Activated CD8-positive, alpha-beta memory T cell treated with anti-CD3 and anti-CD28 coated beads for 36 hours (primary cell): ENCODE measurements around the gene SLC1A2. TPM values are rescaled to one million over a fixed set of nuclear protein-coding genes. Genes with fewer than 3 reads are reported as not detected.

Source experiments
- CTCF ChIA-PET: fragments of 350-600 bp; sonication (Branson Sonifier 250); formaldehyde crosslinking; loops from one replicate; lab custom pipeline; 2021; ENCODE audit warnings: antibody characterized with exemption; lab: Charles Lee
- POLR2A ChIA-PET: fragments of 350-600 bp; sonication (Branson Sonifier 250); formaldehyde crosslinking; loops from one replicate; lab custom pipeline; 2021; ENCODE audit warnings: antibody characterized with exemption; lab: Charles Lee
- total RNA-seq, 2 experiments: library from RNA; stranded (reverse); gene quantifications; one replicate each; pipeline ENCODE4 v1.2.3, GENCODE V29; 2021

The SLC1A2 gene
- total RNA-seq, 2 experiments from 2014 or later = not detected

DNA sequence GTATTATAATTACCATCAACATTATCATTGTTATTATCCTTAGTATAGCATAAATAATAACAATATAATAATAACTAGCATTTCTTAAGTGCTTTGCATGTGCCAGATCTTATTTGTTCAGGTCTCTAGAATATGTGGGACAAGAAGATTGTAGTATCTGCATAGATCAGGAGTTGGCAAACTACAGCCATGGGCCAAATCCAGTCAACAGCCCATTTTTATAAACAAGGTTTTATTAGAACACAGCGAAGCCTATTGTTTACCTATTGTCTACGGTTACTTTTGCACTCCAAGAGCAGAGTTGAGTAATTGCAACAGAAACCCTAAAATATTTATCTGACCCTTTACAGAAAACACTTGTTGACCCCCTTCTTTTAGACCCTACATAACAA lies 81.4 kb downstream of the SLC1A2 start:
- ChIA-PET CTCF (no interaction called here), POLR2A (interaction anchor here (1.0 kb wide), 1 partner anchor 192 kb away, joined by 3 read pairs; no protein-coding TSS in a partner anchor)

DNA sequence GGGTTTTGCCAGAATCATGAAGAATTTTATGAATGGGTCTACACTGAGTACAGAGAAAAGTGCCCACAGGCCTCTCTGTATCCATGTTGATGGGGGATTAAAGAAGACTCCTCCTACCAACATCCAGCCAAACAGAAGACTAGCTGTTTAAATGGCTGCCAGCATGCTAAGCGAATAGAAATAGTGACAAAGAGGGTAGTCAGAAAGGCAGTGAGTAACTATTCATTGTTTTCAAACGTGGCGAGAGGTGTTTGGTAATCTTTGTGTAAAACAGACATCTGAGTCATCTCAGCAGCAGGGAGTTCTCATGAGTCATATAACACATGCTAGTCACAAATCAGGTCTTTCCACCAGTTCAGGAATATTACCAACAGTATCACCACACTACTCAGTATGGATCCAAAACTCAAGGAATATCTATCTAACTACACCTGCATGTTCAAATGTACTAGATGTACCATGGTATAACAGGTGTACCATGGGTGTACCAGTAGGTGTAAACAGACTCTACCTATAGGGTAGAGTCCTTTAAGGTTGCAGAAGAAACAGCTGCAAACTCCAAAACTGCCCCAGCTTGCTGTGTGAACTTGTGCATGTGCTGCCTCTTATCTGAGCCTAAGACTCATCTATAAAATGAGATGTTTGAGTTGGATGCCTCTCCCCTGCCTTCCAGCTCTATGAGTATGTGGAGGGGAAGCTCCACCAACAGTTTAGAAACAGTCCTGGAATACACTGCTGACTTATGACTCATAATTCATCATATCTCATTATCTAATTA lies 82.0 kb downstream of the SLC1A2 start:
- ChIA-PET CTCF (interaction anchor here (1.0 kb wide), 1 partner anchor 31 kb away, joined by 3 read pairs; no protein-coding TSS in a partner anchor), POLR2A (interaction anchor here (1.0 to 1.3 kb wide), 2 partner anchors 183 to 192 kb away, joined by 3 to 4 read pairs; no protein-coding TSS in a partner anchor)

DNA sequence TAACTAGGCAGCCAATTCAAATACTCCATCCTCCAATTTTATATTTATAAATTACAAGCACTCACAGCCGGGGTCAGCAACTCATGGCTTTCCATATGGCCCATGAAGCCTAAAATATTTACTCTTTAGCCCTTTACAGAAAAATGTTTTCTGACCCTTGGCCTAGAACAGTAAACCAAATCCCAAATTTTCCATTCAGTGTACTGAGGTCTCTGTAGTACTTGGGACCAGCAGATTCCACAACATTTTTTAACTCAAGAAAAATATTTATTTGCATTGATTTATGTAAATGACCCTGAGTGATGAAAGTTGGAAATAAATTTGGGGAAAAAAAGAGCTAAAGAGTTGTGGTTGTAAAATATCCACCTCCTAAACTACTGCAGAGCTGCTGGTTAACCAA lies 82.6 kb downstream of the SLC1A2 start:
- CTCF ChIA-PET = interaction anchor here (1.0 kb wide), 1 partner anchor 31 kb away, joined by 3 read pairs; no protein-coding TSS in a partner anchor
- POLR2A ChIA-PET = interaction anchor here (1.3 kb wide), 1 partner anchor 183 kb away, joined by 4 read pairs; no protein-coding TSS in a partner anchor

DNA sequence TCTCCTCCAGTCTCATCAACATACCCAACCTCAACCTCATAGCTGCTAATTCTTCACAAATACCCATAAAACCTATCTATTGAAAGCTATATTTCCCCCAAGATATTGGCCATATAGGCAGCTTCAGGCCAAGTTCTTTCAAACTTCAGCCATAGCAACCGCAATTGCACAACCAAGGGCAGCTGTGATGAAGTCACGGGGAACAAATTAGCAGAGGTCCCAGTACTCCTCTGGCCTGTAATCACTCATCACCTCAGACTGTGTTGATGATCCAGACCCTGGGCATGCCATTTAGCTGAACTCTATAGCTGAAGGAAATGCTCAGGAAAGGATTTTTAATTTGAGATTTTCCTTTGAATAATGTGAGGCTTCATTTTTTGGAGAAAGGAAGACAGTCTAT lies 84.1 kb downstream of the SLC1A2 start:
- POLR2A ChIA-PET = interaction anchor here (0.7 kb wide), 1 partner anchor 18 kb away, joined by 3 read pairs; no protein-coding TSS in a partner anchor
- CTCF ChIA-PET = interaction anchor here (0.5 kb wide), 1 partner anchor 963 kb away, joined by 3 read pairs; no protein-coding TSS in a partner anchor

DNA sequence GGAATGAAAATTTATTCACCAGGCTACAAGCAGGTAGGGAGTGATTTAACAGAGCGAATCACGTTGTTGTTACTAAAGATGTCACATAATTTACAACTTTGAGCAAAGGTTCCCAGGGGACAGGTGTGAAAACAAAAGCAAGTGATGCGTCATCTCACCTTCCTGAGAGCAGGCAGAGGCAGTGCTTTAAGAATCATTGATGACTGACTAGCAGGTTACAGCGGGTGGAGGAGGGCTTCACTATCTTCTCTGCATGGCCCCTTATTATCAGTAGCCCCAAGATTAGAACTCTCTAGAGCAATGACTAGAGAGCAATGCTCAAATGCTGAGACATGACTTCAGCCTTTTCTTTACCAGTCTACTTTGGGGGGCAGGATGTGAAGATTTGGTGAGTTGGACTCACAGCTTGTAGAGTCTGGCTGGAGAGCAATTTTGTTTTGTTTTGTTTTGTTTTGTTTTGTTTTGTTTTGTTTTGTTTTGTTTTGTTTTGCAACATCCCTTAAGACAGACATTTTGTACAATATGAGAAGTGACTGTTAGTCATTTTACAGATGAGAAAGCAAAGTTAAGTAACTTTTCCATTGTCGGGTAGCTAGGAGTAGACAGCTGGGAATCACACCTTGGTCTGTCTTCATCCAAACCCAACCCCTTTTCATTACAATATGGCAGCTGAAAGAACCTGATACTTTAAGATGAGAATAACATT lies 84.8 kb downstream of the SLC1A2 start:
- POLR2A ChIA-PET = no interaction called here
- CTCF ChIA-PET = interaction anchor here (0.5 kb wide), 1 partner anchor 963 kb away, joined by 3 read pairs; no protein-coding TSS in a partner anchor

DNA sequence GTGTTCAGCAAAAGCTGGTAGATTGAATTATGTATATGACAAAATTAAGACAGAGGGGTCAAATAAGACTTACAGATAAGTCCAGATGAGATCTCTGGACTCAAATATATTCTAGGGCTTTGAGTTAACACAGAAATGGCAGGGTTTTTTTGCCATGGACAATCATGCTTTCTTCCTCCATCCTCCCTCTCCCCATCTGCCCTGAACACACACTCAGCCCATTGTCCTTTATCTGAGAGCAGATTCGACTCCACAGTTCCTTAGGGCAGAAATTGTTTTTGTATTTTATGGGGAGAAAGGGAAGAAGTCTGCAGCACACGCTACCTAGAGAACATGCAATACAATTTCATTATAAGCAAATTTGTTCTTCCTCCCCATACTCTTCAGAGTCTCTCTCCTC lies 86.8 kb downstream of the SLC1A2 start:
- CTCF ChIA-PET = no interaction called here
- POLR2A ChIA-PET = interaction anchor here (0.6 kb wide), 1 partner anchor 249 kb away, joined by 3 read pairs; no protein-coding TSS in a partner anchor

DNA sequence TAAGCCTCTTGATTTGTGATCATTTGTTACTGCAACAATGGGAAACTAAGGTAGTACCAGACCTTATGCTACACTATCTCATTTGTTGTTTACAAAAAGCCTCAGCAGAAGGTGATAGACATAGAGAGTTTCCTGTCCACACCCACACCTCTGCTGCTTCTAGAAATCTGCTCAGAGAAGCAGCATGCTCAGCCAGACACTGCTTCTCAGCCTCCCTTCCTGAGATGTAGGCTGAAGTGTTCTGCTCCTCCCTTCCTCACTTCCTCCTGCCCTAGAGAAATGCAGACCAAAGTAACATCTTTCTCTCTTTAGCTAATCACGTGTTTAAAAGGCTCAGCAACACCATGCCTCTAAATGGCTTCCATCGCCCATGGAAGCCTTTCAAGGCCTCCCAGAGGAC lies 88.4 kb downstream of the SLC1A2 start:
- POLR2A ChIA-PET = no interaction called here
- CTCF ChIA-PET = no interaction called here

DNA sequence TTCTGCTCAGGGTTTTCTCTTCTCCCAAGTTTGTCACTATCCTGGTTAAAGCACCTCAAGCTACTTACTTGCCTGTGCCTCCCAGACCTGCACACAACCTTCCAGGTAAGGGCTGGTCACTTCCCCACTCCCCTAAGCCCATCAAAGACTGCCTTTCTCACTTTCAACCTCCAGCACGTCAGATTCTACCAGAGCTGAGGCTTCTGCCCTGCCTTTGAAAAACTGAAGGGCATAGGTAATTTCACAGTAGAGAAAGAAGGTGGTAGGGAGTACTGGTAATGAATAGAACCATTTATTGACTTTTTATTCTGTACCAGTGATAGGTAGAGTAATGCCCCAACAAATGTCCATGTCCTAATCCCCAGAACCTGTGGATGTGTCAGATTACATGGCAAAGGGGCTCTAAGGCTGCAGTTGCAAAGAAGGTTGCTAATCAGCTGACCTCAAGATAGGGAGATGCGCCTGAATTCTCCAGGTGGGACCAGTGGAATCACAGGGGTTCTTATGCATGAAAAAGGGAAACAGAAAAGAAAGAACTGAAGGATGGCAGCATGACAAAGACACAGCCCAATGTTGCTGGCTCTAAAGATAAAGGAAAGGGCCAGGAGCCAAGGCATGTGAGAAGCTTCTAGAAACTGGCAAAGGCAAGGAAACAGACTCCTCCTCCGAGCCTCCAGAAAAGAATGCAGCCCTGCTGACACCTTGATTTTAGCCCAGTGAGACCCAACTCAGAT lies 89.0 kb downstream of the SLC1A2 start:
- POLR2A ChIA-PET = no interaction called here
- CTCF ChIA-PET = interaction anchor here (1.0 kb wide), 1 partner anchor 15 kb away, joined by 3 read pairs; no protein-coding TSS in a partner anchor

DNA sequence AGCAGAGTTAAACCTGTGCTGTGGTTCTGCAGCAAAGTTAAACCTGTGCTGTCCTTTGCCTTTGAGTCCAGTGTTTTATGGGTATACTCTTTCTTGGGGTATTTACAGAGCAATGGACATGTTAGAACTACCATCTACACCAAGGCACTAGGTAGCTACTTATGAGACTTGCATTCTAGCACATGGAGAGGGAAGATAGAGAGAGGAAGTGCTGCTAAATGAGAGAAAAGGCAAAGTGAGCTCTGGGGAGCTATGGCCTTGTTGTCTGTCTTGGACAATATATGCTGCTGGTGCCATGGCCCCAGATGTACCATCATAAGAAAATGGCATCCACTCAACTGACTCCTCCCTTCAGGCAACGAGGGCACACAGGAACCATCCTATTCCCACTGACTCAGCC lies 91.5 kb downstream of the SLC1A2 start:
- ChIA-PET POLR2A (no interaction called here), CTCF (interaction anchor here (0.9 kb wide), 1 partner anchor 10 kb away, joined by 3 read pairs; no protein-coding TSS in a partner anchor)

DNA sequence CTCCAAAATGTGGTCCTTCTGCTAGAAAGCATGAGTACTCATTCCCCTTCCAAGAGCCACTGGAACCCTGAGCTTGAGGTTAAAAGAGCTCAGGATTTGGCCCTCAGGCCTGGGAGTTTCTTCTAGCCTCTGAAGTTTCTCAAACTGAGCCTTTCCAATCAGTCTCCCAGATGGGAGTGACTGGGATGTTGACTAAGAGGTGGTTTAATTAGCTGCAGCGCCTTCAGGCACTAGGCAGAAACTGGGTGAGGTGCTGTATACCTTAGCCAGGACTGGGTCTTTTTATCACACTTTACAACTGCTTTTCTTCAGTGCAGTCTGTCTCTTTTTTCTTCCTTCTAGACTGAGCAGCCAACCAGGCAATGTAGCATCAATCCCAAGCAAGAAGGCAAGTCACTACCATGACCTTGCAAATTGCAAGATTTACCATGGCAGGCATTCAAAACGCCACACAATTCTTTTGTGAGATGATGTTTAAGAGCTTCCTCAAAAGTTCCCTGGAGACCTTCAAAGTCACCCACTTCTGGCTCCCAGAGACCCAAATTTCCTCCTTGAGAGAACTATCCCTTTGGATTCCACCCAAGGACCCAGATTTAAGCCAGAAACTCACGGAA lies 93.0 kb downstream of the SLC1A2 start:
- ChIA-PET POLR2A (no interaction called here), CTCF (no interaction called here)

DNA sequence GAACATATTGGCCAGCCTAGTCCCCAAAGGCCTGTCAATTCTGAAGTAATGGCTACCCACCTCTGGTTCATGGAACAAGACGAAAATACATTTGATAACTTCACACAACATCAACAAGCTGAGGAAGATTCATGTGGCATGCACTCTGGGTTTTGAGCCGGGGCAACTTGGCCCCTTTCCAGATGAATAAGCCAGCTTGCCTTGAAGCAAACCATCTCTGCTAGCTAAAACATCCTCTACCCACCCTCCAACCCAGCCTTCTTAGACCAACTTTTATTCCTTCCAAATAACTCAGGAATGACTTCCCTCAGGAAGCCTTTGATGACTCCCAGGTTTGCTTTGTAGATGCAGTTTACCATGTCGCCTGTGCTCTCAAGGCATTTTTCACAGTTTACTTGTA lies 94.4 kb downstream of the SLC1A2 start:
- CTCF ChIA-PET = interaction anchor here (1.1 kb wide), 1 partner anchor 21 kb away, joined by 3 read pairs; no protein-coding TSS in a partner anchor
- POLR2A ChIA-PET = no interaction called here

DNA sequence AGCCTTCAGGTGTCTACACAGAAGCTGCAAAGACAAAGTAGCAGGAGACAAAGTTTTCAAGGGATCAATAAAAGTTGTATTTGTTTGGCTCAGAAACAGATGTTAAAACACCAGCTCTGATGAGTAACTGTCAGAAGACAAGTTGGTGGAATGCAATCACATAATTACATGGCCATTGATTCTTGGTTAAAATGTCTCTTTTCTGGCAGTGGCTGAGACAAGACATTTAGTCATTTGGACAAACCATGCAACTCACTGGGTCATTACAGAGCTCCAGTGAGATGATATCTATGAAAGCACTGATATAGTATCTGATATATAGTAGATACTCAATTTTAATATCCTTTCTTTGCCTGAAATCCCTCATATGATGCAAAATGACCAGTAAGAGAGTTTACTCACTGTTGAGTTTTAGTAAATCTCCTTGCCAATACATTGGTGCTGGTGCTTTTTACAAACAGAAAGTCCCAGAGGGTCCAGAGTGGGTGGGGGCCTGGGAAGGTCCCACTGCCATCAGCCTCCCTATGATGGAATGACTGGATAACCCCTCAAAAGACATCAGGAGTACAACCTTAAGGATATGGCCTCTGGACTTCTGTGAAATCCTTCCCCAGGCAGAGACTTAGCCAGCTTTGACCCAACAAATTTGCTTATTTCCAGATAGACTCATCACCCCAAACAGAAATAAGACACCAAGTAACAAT lies 95.0 kb downstream of the SLC1A2 start:
- ChIA-PET POLR2A (no interaction called here), CTCF (no interaction called here)

DNA sequence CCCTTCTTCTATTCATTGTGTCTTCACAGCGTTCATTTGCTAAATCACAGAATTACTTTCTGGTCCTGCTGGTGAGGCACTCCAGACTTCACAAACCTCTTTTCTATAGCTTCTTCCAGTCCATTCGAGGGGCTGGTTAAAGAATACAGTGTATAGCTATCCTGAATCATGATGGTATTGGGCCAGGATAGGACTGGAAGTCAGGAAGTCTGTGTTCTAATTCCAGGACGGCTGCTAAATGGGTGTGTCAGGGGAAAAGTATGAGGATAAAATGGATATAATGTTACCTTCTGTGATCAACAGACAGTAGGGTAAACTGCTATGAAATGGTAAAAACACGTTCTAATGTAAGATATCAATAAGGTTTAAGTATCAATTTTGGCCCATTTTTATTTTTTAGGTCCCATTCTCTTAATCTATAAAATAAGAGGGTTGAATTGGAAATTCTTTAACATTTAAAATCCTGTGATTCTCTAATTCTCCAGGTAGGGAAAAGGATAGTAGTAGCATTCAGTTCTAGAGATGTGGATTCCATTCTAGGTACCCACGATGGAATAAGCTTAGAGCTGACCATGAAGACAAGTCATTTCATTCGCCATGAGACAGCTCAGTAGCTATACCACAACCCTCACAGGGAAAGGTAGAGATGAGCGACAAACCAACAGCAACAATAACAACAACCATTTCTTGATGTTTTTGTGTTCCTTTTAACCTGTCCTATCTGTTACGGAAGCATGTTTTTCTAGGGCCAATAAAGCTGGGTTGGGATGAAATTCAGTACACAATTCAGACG lies 96.1 kb downstream of the SLC1A2 start:
- ChIA-PET CTCF (no interaction called here), POLR2A (no interaction called here)

DNA sequence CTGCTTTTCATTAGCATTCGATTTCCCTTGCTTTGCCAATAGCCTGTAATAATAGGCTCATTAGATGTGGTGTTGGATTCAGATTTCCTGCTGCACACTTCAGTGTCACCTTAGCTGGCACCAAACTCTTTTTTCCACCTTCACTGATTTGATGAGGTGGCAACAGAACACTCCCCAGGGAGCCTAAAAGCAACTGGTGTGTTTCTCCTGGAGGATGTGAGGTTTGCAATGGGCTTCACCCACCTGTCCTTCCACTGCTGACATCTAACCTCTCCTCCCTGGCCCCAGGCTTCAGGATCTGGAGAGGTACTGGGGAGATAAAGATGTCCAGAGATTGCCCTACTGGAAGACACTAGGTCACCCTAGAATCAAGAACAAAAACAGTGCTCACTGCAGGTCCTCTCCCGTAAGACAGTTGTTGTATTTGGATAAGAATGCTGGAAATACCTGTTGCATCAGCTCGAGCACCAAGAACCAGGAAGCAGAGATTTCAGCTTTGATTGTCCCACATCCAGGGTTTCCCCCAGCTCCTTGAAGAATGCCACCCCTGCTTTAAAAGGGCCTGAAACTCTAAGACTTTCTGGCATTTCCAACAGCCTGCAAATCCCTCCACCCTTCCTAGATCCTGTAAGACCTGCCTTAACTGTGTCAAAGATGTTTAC lies 96.9 kb downstream of the SLC1A2 start:
- ChIA-PET CTCF (no interaction called here), POLR2A (no interaction called here)

DNA sequence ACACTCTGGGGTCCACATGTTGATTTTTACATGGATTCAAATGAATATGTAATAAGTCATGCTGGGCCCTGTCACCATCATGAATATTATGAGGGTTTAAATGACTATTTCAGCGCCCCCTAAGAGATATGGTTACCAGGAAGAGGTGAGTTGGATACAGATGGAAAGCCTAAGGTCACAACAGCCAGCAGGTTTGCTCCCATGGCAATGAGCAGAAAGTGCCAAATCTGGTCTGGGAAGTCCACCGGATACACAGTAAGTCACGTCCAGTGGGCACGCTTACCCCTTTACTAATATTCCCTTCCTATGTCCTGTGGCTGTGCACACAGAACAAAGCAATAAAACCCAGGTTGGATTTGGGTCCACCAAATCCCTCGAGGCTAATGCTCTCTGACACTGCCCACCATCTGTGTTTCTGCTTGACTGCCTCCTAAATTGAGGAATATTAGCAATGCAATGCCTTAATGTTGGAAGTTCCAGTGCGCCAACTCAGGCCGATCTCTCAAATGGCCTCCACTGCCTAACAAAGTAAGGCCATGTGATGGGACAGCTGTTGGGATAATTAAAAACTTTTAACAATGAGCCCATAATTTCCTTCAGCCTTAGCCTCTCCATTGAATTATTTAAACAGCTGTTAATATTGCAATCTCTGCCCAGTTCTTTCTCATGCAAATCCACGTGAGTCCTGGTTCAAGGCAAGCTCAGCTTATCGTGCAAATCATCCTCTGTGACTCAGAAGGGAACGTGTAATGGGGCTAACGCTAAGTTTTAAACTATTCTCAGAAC lies 97.6 kb downstream of the SLC1A2 start:
- POLR2A ChIA-PET = no interaction called here
- CTCF ChIA-PET = interaction anchor here (1.3 kb wide), 1 partner anchor 31 kb away, joined by 3 read pairs; no protein-coding TSS in a partner anchor

DNA sequence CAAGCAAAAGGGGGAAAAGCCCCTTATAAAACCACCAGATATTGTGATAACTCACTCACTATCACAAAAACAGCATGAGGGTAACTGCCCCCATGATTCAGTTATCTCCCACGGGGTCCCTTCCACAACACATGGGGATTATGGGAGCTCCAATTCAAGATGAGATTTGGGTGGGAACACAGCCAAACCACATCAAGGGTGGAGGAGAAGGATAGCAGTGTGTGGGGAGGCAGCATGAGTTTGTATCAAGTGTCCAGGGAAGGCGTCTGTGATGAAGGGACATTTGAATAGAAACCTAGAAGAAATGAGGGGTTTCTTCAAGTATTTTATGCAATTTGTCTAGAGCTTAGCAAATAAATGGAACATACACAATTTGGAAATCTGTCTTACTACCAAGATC lies 98.2 kb downstream of the SLC1A2 start:
- ChIA-PET POLR2A (no interaction called here), CTCF (interaction anchor here (1.3 kb wide), 1 partner anchor 32 kb away, joined by 3 read pairs; no protein-coding TSS in a partner anchor)
